Measurements from ENCODE around the gene COBL. TPM values are rescaled to one million over a fixed set of nuclear protein-coding genes. Genes with fewer than 3 reads are reported as not detected.

COBL gene
- polyA plus RNA-seq, 1 donor from 2014 or later: not detected

DNA sequence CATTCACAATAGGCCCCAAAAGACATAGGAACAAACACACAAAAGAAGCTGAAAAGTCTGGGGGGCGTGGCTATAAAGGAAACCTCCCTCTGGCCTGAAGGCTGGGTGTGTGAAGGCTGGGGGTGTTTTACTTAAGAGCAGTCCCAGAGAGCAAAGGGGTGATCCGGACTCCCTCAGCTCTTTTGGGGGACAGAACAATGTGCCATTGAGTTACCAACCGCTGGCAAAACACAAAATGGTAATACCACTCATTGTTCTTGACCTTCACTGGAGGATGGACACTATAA lies 189.0 kb downstream of the COBL start:
- H3K9me3 Mint-ChIP-seq: peaks cover 0 to 3% (median 0%) of the 10 kb centered on the region in 3 donors
- peaks cover 3% of the 10 kb centered on the region for H3K27me3 Mint-ChIP-seq
- H3K4me1 Mint-ChIP-seq: no peaks in the 10 kb centered on the region
- H3K27ac Mint-ChIP-seq: no peak overlapping the region
- H3K36me3 Mint-ChIP-seq: no peaks in the 10 kb centered on the region
- H3K4me3 Mint-ChIP-seq: no peak overlapping the region

DNA sequence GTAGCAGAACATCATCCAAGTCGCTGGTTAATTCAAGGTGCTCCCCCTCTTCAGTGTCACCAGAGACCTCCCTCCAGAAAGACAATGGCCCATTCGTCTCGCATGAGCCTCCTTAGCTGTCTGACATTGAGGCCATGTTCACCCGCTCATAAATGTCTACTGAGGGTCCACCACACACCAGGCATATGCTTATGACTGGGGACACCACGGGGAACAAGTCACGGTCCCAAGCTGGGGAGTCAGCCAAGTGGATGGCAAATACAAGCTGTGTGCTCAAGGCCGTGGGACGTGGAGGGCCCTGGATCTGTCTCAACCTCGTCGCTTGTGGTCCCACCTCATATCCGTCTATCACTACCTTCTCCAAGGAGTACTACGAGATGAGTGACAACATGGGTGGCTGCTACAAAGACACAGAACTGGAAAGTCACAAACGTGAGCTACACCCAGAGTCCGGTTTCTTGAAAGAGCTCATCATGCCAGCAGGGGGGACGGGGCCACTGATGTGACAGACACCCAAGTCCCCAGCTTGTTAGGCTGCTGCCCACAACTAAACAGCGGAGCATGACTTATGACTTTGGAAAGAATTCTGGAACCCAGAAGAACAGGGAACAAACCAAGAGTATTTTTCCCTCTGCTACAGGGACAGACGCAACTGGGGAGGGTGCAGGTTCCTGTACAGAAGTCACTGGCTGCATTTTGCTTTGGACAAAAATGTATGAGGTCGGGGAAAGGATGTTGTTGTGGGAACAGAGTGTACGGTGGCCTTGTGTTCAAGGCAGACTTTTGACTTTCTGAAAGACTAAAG lies 189.6 kb downstream of the COBL start:
- no peak overlapping the region for H3K27ac Mint-ChIP-seq
- H3K36me3 Mint-ChIP-seq: no peaks in the 10 kb centered on the region
- no peak overlapping the region for H3K4me3 Mint-ChIP-seq
- peaks cover 0 to 3% (median 0%) of the 10 kb centered on the region in 3 donors for H3K4me1 Mint-ChIP-seq
- H3K9me3 Mint-ChIP-seq: peaks cover 0 to 3% (median 0%) of the 10 kb centered on the region in 3 donors
- peaks cover 3% of the 10 kb centered on the region for H3K27me3 Mint-ChIP-seq

DNA sequence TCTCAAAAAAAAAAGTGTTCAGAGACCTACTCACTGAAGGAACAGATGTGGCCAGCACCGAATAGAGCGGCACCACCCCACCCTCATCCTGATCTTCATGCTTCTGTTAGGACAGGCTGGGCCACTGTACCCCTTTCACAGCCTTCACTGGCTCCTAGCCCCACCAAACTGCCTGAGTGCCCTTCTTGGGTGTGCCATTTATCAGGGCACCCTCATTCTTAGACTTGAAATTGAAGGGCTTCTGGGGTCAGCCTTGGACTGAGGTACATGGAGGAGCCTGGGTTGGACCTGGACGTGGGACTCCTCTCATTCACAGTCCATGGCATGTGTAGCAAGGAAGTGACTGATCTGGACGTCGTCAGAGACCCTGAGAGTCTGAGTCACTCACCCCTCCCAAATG lies 190.3 kb downstream of the COBL start:
- H3K4me1 Mint-ChIP-seq: peaks cover 0 to 7% (median 2%) of the 10 kb centered on the region in 3 donors
- H3K36me3 Mint-ChIP-seq: no peaks in the 10 kb centered on the region
- peaks cover 0 to 3% (median 0%) of the 10 kb centered on the region in 3 donors for H3K9me3 Mint-ChIP-seq
- peaks cover 3% of the 10 kb centered on the region for H3K27me3 Mint-ChIP-seq
- H3K4me3 Mint-ChIP-seq: no peak overlapping the region
- no peak overlapping the region for H3K27ac Mint-ChIP-seq

DNA sequence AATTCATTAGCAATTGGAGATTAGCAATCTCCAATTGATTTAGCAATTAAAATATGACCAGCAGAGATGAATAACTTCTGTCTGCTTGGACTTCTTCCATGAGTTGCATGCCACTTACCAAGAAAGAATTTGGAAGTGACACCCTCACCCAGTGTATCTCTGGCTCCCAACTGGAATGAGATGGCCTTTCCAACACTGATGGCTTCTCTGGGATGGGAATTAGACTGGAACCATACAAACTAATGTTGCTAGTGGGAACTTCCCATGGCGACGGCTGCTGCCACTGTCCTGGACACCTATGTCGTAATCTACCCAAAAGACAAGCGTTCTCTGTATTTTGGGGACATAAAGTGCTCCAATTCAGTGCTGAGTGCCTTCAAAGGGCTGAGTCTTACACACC lies 192.3 kb downstream of the COBL start:
- Mint-ChIP-seq H3K4me1 (peaks cover 0 to 7% (median 2%) of the 10 kb centered on the region in 3 donors), H3K27ac (no peak overlapping the region), H3K9me3 (peaks cover 0 to 3% (median 2%) of the 10 kb centered on the region in 3 donors), H3K4me3 (no peak overlapping the region), H3K36me3 (no peaks in the 10 kb centered on the region), H3K27me3 (peaks cover 1% of the 10 kb centered on the region)

DNA sequence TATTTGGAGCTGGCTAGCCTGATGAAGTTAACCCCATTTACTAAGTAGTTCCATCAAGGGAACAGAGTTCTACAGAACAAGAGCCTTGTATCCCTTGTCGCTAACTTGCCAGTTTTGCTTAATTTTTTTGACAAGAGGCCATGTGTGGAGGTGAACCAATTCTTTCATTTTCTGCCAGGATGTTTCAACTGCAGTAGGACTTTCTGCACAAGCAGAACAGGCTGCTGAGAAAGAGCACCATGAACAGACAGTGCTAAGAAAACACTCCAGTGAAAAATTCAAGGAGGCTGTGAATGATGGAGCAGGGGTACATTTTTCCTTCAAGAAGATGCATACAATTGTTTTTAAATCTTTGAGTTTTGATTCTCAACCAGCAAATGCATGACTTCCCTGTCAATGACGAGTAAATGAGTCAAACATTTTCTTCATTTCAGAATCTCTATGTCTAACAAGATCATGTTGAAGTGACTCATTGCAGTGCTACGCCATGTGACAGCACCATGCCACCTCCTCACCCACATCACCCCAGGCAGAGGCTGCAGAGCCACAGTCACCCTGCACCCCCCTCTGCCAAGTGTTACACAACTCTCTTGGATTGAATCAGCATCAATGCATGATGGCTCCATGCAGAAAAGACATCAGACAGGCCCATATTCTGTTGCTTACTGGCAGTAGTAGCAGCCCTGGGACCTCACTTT lies 193.1 kb downstream of the COBL start:
- no peak overlapping the region for H3K4me3 Mint-ChIP-seq
- peaks cover 1% of the 10 kb centered on the region for H3K27me3 Mint-ChIP-seq
- H3K9me3 Mint-ChIP-seq: peaks cover 0 to 3% (median 2%) of the 10 kb centered on the region in 3 donors
- no peaks in the 10 kb centered on the region for H3K36me3 Mint-ChIP-seq
- no peak overlapping the region for H3K27ac Mint-ChIP-seq
- peaks cover 0 to 7% (median 2%) of the 10 kb centered on the region in 3 donors for H3K4me1 Mint-ChIP-seq

DNA sequence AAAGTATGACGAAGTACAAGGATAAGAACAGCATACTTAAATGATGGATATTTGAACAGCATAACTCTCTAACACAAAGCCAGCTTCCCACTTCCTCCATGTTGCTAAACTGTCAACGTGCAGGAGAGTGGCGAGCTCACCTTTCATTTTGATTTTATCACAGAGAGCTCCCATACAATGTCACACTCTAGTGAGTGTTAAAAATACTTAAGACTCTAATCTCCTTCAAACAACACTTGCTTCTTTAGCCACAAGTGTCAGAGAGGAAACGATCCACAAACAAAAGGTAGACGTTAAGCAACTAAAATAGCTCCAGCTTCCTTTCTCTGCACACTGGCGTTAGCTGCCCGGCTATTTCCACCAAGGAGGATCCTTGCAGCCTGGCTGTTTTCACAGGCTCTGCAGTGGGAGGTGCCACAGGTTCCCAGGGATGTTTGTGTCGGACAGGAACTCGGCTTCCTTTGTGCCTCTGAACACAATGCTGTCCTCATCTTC lies 194.6 kb downstream of the COBL start:
- Mint-ChIP-seq H3K27ac (no peak overlapping the region), H3K36me3 (no peaks in the 10 kb centered on the region), H3K4me3 (no peak overlapping the region), H3K4me1 (peaks cover 0 to 7% (median 2%) of the 10 kb centered on the region in 3 donors), H3K27me3 (peaks cover 1% of the 10 kb centered on the region), H3K9me3 (peaks cover 0 to 3% (median 2%) of the 10 kb centered on the region in 3 donors)

DNA sequence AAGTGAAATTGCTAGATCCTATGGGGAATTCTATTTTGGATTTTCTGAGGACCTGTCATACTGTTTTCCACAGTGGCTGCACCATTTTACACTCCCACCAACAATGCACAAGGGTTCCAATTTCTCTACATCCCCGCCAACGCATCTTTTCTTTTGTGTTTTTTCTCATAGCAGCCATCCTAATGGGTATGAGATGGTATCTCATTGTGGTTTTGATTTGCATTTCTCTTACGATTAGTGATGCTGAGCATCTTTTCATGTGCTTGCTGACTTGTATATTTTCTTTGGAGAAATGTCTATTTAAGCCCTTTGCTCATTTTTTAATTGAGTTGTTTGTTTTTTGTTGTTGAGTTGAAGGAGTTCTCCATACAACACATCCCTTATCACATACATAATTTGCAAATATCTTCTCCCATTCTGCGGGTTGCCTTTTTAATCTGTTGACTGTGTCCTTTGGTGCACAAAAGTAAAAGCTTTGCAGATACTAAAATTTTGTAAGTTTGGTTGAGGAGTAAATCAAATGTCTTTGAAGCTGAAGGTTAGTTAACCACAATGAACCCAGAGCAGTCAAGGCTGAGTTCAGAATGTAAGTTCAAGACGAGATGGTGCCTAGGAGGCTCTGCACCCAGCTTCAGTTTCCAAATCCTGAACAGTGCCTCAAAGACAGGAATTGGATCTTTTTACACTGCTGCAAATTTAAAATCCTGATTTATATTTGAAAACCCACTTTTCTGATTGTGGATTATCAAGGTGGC lies 195.4 kb downstream of the COBL start:
- H3K27ac Mint-ChIP-seq: no peak overlapping the region
- H3K4me1 Mint-ChIP-seq: peaks cover 0 to 7% (median 2%) of the 10 kb centered on the region in 3 donors
- peak overlapping the region in 1 of 4 donors; percentile 13 for H3K4me3 Mint-ChIP-seq
- no peaks in the 10 kb centered on the region for H3K36me3 Mint-ChIP-seq
- H3K27me3 Mint-ChIP-seq: peaks cover 1% of the 10 kb centered on the region
- H3K9me3 Mint-ChIP-seq: peaks cover 1 to 4% (median 2%) of the 10 kb centered on the region in 3 donors

DNA sequence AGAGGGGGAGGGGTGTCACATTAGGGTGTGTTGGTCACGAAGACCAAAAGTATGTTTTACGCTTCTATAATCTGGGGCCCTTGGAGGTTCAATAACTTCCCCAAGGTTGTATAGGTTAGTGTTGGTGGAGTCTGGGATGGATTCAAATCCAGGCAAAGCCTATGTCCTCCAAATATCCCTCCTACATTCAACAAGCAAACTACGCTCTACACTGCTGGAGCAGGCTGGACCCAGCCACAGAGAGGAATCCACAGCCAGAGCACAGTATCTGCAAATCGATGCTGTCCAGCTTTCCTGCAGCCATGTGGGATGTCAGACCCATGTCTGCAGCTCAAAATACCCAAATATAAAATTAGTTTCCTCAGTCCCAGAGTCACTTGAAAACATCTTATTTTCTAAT lies 198.0 kb downstream of the COBL start:
- no peaks in the 10 kb centered on the region for H3K27me3 Mint-ChIP-seq
- H3K4me3 Mint-ChIP-seq: no peak overlapping the region
- no peaks in the 10 kb centered on the region for H3K36me3 Mint-ChIP-seq
- H3K27ac Mint-ChIP-seq: no peak overlapping the region
- peaks cover 2 to 9% (median 7%) of the 10 kb centered on the region in 3 donors for H3K9me3 Mint-ChIP-seq
- H3K4me1 Mint-ChIP-seq: peaks cover 0 to 7% (median 2%) of the 10 kb centered on the region in 3 donors

DNA sequence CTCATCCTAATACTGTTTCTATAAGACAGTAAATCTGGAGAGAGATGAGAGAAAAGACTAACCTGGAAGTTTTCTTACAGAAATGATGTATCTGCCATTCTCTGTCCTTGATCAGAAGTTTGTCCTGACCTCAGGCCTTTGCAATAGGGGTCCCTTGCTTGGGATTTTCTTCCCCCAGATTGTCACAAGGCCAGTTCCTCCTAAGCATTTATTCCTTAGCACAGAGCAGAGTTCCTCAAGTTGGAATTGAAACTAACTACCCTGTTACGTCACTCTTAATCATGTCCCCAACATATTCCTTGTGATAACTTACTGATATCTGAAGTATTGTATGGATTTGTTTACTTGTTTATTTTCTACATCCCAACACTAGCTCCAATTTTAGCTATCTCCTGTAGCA lies 202.1 kb downstream of the COBL start:
- H3K4me1 Mint-ChIP-seq: no peaks in the 10 kb centered on the region
- H3K27ac Mint-ChIP-seq: no peak overlapping the region
- peaks cover 3% of the 10 kb centered on the region for H3K36me3 Mint-ChIP-seq
- peaks cover 0 to 15% (median 7%) of the 10 kb centered on the region in 3 donors for H3K9me3 Mint-ChIP-seq
- no peak overlapping the region for H3K4me3 Mint-ChIP-seq
- H3K27me3 Mint-ChIP-seq: no peaks in the 10 kb centered on the region

DNA sequence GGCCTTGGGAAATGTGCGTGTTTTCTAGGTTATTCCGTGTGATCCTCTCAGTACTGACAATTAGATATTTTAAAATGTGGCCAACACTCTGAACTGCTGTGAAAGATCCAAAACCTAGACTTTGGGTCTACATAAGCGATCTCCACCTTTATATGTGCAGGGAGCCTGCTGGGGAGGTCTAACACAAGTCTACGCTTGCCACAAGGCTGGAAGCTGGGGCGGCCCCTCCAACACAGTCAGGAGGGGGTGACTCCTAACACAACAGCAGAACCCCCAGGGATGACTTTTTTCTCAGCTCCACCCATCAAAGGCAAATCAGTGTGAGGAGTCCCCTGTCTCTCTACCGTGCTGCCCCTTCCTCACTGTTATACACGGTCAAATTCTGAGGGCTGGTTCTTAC lies 202.6 kb downstream of the COBL start:
- Mint-ChIP-seq H3K4me1 (no peaks in the 10 kb centered on the region), H3K4me3 (no peak overlapping the region), H3K36me3 (peaks cover 3% of the 10 kb centered on the region), H3K27me3 (no peaks in the 10 kb centered on the region), H3K27ac (no peak overlapping the region), H3K9me3 (peaks cover 0 to 15% (median 7%) of the 10 kb centered on the region in 3 donors)

DNA sequence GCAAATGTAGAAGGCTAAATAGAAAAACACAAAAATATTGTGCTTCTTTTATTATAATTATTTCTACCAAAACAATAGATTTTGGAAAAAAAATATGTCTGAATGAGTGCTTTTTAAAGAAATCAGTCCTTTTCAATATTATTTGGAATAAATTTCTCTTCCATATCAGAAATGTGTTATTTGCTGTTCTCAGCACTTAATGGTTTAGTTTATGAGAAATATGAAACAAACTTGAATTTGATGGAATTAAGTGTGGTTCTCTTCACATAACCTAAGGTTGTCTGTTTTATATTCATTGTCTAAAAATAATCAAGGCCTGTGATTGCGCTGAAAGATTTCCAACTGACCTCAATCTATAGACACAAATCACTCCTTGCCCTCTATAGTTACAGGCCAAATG lies 203.0 kb downstream of the COBL start:
- no peak overlapping the region for H3K4me3 Mint-ChIP-seq
- no peak overlapping the region for H3K27ac Mint-ChIP-seq
- H3K4me1 Mint-ChIP-seq: no peaks in the 10 kb centered on the region

DNA sequence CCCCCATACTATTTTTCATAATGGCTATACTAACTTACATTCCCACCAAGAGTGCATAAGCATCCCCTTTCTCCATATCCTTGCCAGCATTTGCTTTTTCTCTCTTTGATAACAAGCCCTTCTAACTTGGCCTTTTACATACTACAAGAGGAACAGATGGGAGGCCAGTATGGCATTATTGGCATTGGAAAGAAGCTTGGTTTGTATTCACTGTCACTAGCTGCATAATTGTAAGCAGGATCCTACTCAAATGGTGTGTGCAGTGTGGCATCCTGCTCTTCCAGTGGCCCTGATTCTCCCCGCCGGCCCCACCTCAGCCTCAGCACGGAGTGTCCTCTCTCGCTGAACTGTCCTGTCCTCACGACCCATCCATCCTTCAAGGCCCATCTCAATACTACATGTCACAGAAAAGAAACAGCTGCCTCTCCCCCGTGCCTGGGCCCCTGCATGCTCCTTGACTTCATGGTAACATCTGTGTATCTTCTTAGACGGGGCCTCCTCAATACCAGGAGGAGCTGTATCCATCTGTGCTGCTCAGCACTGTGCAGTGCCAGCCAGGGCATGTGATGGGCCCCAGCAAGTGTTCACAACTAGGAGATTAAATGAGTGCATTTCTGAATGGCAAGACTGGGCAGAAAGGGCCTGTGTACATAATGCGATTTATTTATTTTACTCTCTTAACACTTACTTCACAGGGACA lies 205.2 kb downstream of the COBL start:
- Mint-ChIP-seq H3K4me3 (no peak overlapping the region), H3K36me3 (peaks cover 3% of the 10 kb centered on the region), H3K27ac (no peak overlapping the region), H3K4me1 (no peaks in the 10 kb centered on the region), H3K27me3 (no peaks in the 10 kb centered on the region), H3K9me3 (peaks cover 0 to 15% (median 7%) of the 10 kb centered on the region in 3 donors)

More for the DNA sequence above, 203.0 kb downstream of the COBL start:
- no peaks in the 10 kb centered on the region for H3K27me3 Mint-ChIP-seq
- peaks cover 3% of the 10 kb centered on the region for H3K36me3 Mint-ChIP-seq
- H3K9me3 Mint-ChIP-seq: peaks cover 0 to 15% (median 7%) of the 10 kb centered on the region in 3 donors

DNA sequence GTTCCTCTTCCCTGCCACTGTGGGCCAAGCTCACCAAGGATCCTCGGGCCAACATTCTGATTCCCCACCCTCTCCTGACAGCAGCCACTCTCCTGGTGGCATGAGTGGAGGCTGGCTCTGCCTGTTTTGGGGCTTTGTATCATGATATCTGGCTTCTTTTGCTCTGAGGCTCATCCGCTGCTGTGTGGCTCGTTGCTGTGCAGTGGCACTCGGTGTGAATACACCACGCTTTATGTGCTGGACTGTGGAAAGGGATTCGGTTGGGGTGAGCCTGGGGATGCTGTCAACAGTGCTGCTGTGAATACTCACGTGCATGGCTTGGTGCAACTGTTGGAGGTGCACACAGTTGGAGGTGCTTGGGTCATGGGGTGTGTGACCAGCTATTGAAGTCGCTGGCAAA lies 208.5 kb downstream of the COBL start:
- peaks cover 2% of the 10 kb centered on the region for H3K27me3 Mint-ChIP-seq
- H3K36me3 Mint-ChIP-seq: peaks cover 3% of the 10 kb centered on the region
- H3K4me3 Mint-ChIP-seq: no peak overlapping the region
- no peaks in the 10 kb centered on the region for H3K4me1 Mint-ChIP-seq
- H3K27ac Mint-ChIP-seq: no peak overlapping the region
- peaks cover 0 to 6% (median 0%) of the 10 kb centered on the region in 3 donors for H3K9me3 Mint-ChIP-seq

DNA sequence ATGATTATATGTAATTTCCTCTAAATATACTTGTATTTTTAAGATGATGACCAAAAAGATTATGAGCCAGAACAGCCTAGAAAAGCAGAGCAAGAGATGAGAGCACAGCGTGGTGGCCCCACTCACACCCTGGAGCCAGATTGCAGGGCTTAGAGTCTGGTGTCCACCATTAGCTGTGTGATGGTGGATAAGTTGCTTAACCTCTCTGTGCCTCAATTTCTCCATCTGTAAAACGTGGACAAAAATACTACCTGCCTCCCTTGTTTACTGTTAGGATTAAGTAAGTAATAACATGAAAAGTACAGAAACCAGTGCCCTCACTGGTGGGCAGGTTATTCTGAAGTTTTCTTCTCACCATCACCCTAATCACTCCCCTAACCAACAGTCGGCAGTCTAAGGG lies 212.3 kb downstream of the COBL start:
- H3K4me3 Mint-ChIP-seq: no peak overlapping the region
- no peaks in the 10 kb centered on the region for H3K9me3 Mint-ChIP-seq
- H3K36me3 Mint-ChIP-seq: no peaks in the 10 kb centered on the region
- no peak overlapping the region for H3K27ac Mint-ChIP-seq
- no peaks in the 10 kb centered on the region for H3K4me1 Mint-ChIP-seq
- H3K27me3 Mint-ChIP-seq: peaks cover 4% of the 10 kb centered on the region
